Heart left ventricle (tissue), 16 donors: ENCODE data around the gene LPIN1. TPM values are rescaled to one million over a fixed set of nuclear protein-coding genes. Genes with fewer than 3 reads are reported as not detected.

Experiments
- ATAC-seq, 4 donors: fragments of 200-7000 bp; cut with Tn5 transposase; one replicate each; pipeline ENCODE4 v1.9.1; 2020 to 2022; ENCODE audit warnings: moderate library complexity in 4 of 4, mild to moderate bottlenecking in 3 of 4, moderate number of reproducible peaks in 1 of 4
- DNase-seq, 5 donors: peaks; one replicate each; pipeline ENCODE4 v3.0.0-alpha.2; 2020
- H3K27ac ChIP-seq, 12 donors: fragments of 200-600 bp; sonication (generic) in 4 of 12; one replicate each; pipeline versions ENCODE4 v1.5.0 to v1.8.0; 2016 to 2022; ENCODE audit warnings: mild to moderate bottlenecking in 2 of 12
- H3K27me3 ChIP-seq, 9 donors: fragments of 200-600 bp; sonication (generic) in 2 of 9; one replicate each; pipeline versions ENCODE4 v1.5.1 to v1.8.0; 2016 to 2022; ENCODE audit warnings: mild to moderate bottlenecking in 3 of 9
- H3K36me3 ChIP-seq, 9 donors: fragments of 200-600 bp; sonication (generic) in 2 of 9; one replicate each; pipeline versions ENCODE4 v1.5.0 to v1.8.0; 2018 to 2022; ENCODE audit warnings: mild to moderate bottlenecking in 2 of 9
- H3K4me1 ChIP-seq, 12 donors: fragments of 200-600 bp; sonication (generic) in 4 of 12; one replicate each; pipeline versions ENCODE4 v1.5.0 to v1.8.0; 2016 to 2022; ENCODE audit warnings: mild to moderate bottlenecking in 3 of 12
- H3K4me3 ChIP-seq, 12 donors: fragments of 200-600 bp; sonication (generic) in 4 of 12; one replicate each; pipeline versions ENCODE4 v1.5.0 to v1.8.0; 2017 to 2022; ENCODE audit warnings: mild to moderate bottlenecking in 9 of 12, moderate library complexity in 4 of 12
- H3K9me3 ChIP-seq, 12 donors: fragments of 200-600 bp; sonication (generic) in 4 of 12; one replicate each; pipeline versions ENCODE4 v1.5.0 to v1.8.0; 2016 to 2022; ENCODE audit warnings: mild to moderate bottlenecking in 1 of 12
- CTCF ChIP-seq, 12 donors: fragments of 200-600 bp; sonication (generic) in 4 of 12; IDR thresholded peaks; one replicate each; pipeline versions ENCODE4 v1.5.0 to v1.8.0; 2018 to 2022; ENCODE audit warnings: antibody characterized with exemption in 12 of 12, mild to moderate bottlenecking in 5 of 12
- POLR2A ChIP-seq, 2 donors: fragments of 450-650 bp; IDR thresholded peaks; one replicate each; pipeline ENCODE4 v1.6.1; 2017; ENCODE audit warnings: antibody characterized with exemption in 2 of 2, mild to moderate bottlenecking in 2 of 2, moderate library complexity in 2 of 2
- WGBS, 4 donors: extraction: QIAGEN DNeasy Blood & Tissue Kit in 2 of 4; methylation state at CpG; one replicate each; pipeline versions ENCODE4 v1.1.5 to v1.1.7; 2013 to 2018; 5-methylcytosine and 5-hydroxymethylcytosine counted together
- intact Hi-C, 10 donors: fragments of 100-400 bp; cut with DNase I; formaldehyde crosslinking; loops; one replicate each; pipeline versions ENCODE4 v1.11.1 to v1.14.2; 2022
- polyA plus RNA-seq, 2 donors: library from polyadenylated mRNA; stranded (reverse); fragments of 200-250 nt; gene quantifications; one replicate each; pipeline ENCODE4 v1.2.3, GENCODE V29; 2013
- total RNA-seq, 9 donors: library from RNA; depleted of rRNA in 2 of 9; stranded (reverse); fragments of >200 nt in 2 of 9; fragmentation: NEBNext Ultra II Directional in 3 of 9; extraction: Animal tissue kit (Norgen Biotek cat#: 25700) in 3 of 9; gene quantifications; one replicate each; pipeline versions ENCODE4 v1.1.0 to v1.2.4, GENCODE V29; 2016 to 2023
- donor health status: ischemic (EF 13 %, LVEDD 7.1; RV severe dilation, severe dysfunction).
- donor health status: healthy with polysubstance abuse.
- donor health status: DM: no; HTN: yes; CAD: no.
- donor health status: DM: no; HTN: no; CAD: no.
- donor health status: ischemic (EF 25% LVEDD 6.9; RV normal size, moderate dysfunction).
- donor health status: ischemic (EF 25% LVEDD 5.7; RV mildly dilated, moderate dysfunction).
- donor health status: healthy.
- donor health status: DM: yes; HTN: yes; CAD: no.
- donor health status: ischemic (EF 35%, LVEDD 5.7; RV mildly dilated, moderate dysfunction).
- donor health status: nonischemic (EF 11% LVEDD 7.7; RV severe dilation, severe dysfunction).
- donor health status: DM: yes; HTN: yes; CAD: no.
- donor health status: PGD.
- donor health status: ischemic (EF 29% LVEDD 5.4; RV normal size, mild dysfunction).
- donor health status: nonischemic (EF 23%, LVEDD 6.1; RV moderate dilation, normal function).

The LPIN1 gene
- total and polyA plus RNA-seq, 11 donors, result 15.0 to 57.1 (median 43.8) TPM

- peak in 3 of 12 donors; percentile 23 to 36 (median 28) for TF ChIP-seq CTCF (IDR thresholded peaks at IDR 0.05)
- TF ChIP-seq POLR2A (IDR thresholded peaks at IDR 0.05), result no peak
- Histone ChIP-seq H3K27me3 (no peaks in the 10 kb centered on the region), H3K27ac (peak overlapping the region; percentile 26 to 80 (median 62)), H3K4me1 (peaks cover 2 to 34% (median 18%) of the 10 kb centered on the region in 12 donors), H3K36me3 (no peaks in the 10 kb centered on the region), H3K9me3 (no peaks in the 10 kb centered on the region), H3K4me3 (peak overlapping the region in 3 of 12 donors; percentile 8 to 13 (median 12))
- intact Hi-C loops, result loop anchor here in 3 of 10 donors (2.0 to 10.0 kb wide), 3 partner anchors 49 to 1307 kb away; partner anchors contain the start of gene LPIN1 (in 1 of the 3)
- WGBS, 4 donors, result 37 to 60% (median 52%) methylated on average over 17 to 24 of the region's 24 CpGs
- peak; percentile 72 to 92 (median 78) for ATAC-seq
- DNase-seq, result peak in 3 of 5 donors; percentile 44 to 87 (median 67)
Measured at GRCh38 chr2:11698009-11698922, 48.2 kb upstream of the LPIN1 start.

- no peak overlapping the region for H3K27ac ChIP-seq
- H3K9me3 ChIP-seq, result no peaks in the 10 kb centered on the region
- no peak for TF ChIP-seq CTCF (IDR thresholded peaks at IDR 0.05)
- no peak for TF ChIP-seq POLR2A (IDR thresholded peaks at IDR 0.05)
- H3K36me3 ChIP-seq, result no peaks in the 10 kb centered on the region
- intact Hi-C loops, result loop anchor here in 4 of 10 donors (2.0 to 10.0 kb wide), 4 partner anchors 42 to 1305 kb away; partner anchors contain the start of gene LPIN1 (in 1 of the 4)
- no peaks in the 10 kb centered on the region for H3K27me3 ChIP-seq
- peaks cover 2 to 33% (median 18%) of the 10 kb centered on the region in 12 donors for H3K4me1 ChIP-seq
- WGBS, 4 donors, result 80 to 82% (median 80%) methylated on average over 9 of the region's 9 CpGs
- no peak overlapping the region for H3K4me3 ChIP-seq
- ATAC-seq (no peak), DNase-seq (no peak)
Measured at GRCh38 chr2:11699686-11700670, 46.5 kb upstream of the LPIN1 start.

GRCh38 chr2:11701206-11701605 is 45.2 kb upstream of the LPIN1 start:
- Histone ChIP-seq H3K27ac (peak overlapping the region in 1 of 12 donors; percentile 84), H3K9me3 (no peaks in the 10 kb centered on the region), H3K27me3 (no peaks in the 10 kb centered on the region), H3K4me1 (peaks cover 2 to 33% (median 18%) of the 10 kb centered on the region in 12 donors), H3K36me3 (no peaks in the 10 kb centered on the region), H3K4me3 (no peak overlapping the region)
- intact Hi-C loops, result loop anchor here in 1 of 10 donors (5.0 kb wide), 1 partner anchor 41 kb away; no protein-coding TSS in a partner anchor
- DNase-seq, result no peak
- no peak for TF ChIP-seq POLR2A (IDR thresholded peaks at IDR 0.05)
- no peak for TF ChIP-seq CTCF (IDR thresholded peaks at IDR 0.05)
- WGBS, 4 donors, result 76 to 97% (median 90%) methylated on average over 5 of the region's 5 CpGs
- ATAC-seq, result no peak
